Measurements from ENCODE around the gene KAZN.

Gene KAZN

DNA sequence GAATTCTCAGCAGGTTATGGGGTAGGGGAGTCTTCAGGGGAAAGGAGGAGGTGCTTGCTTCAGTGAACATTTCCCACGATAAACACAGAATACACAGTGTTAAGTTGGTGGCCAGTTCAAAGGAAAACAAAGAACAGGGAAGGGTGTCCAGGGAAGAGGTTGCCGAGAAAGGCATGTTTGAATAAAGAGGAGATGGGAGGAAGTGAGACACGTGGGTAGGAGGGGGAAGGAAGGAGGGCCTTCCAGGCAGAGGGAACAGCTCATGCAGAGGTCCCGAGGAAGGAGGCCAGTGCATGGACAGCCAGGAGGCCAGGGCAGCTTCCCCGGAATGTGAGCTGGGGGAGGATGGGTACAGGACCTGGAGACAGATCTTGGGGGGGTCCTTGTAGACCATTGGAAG lies 424.7 kb downstream of the KAZN start:
- CTCF ChIA-PET: interaction anchor here (0.5 to 1.2 kb wide), 3 partner anchors 10 to 531 kb away, joined by 3 to 5 read pairs (median 3); no protein-coding TSS in a partner anchor
- Histone ChIP-seq H3K4me1 (ENCODE audit: control insufficient read depth, insufficient read depth, low read length) (no peaks in the 10 kb centered on the region), H3K4me3 (ENCODE audit: low read depth, low read length) (no peak overlapping the region), H3K36me3 (ENCODE audit: control insufficient read depth in 2 of 2, insufficient read depth in 1 of 2, low read length in 2 of 2) (no peaks in the 10 kb centered on the region), H3K27ac (ENCODE audit: extremely low read depth, low read depth, low read length) (no peak overlapping the region), H3K9me3 (ENCODE audit: control insufficient read depth, insufficient read depth, low read depth, low read length) (no peaks in the 10 kb centered on the region)
- POLR2A ChIA-PET: no interaction called here
- TF ChIP-seq HOXD13 (CRISPR knock-in tag; IDR thresholded peaks at IDR 0.05; ENCODE audit: borderline replicate concordance) (no peak), ZNF792 (tag by site-specific recombination; IDR thresholded peaks at IDR 0.05) (no peak), ZNF549 (tag by site-specific recombination; IDR thresholded peaks at IDR 0.05) (no peak), ZFP41 (tag by site-specific recombination; IDR thresholded peaks at IDR 0.05; ENCODE audit: borderline replicate concordance) (no peak), ZFP3 (tag by site-specific recombination; IDR thresholded peaks at IDR 0.05; ENCODE audit: low read depth) (no peak), GLI4 (tag by site-specific recombination; IDR thresholded peaks at IDR 0.05) (no peak), ZNF335 (tag by site-specific recombination; conservative IDR thresholded peaks at IDR 0.05) (no peak), ZNF155 (tag by site-specific recombination; IDR thresholded peaks at IDR 0.05) (no peak), SP3 (tag by site-specific recombination; IDR thresholded peaks at IDR 0.05) (no peak)
- TF ChIP-seq, protein P1, sequence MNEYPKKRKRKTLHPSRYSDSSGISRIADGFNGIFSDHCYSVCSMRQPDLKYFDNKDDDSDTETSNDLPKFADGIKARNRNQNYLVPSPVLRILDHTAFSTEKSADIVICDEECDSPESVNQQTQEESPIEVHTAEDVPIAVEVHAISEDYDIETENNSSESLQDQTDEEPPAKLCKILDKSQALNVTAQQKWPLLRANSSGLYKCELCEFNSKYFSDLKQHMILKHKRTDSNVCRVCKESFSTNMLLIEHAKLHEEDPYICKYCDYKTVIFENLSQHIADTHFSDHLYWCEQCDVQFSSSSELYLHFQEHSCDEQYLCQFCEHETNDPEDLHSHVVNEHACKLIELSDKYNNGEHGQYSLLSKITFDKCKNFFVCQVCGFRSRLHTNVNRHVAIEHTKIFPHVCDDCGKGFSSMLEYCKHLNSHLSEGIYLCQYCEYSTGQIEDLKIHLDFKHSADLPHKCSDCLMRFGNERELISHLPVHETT (tag by site-specific recombination; IDR thresholded peaks at IDR 0.05): no peak

DNA sequence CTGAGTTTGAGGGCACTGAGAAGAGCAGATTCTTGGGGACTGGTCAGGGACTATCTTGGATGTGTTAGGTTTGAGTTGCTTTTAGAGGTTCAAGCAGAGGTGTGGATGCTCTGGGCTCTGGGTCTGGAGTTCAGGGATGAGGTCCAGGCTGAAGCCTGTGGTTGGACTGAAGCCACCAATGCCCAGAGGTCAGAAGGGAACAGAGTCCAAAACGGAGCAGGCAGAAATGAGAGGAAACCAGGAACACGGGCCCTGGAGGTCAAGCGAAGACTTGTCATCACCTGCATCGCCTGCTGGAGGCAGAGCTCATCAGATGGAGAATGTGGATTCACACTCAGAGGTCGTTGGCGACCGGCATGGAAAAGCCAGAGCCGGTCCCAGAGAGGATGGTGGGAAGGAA lies 425.5 kb downstream of the KAZN start:
- ChIA-PET CTCF (interaction anchor here (0.6 to 1.2 kb wide), 2 partner anchors 9 to 532 kb away, joined by 3 to 5 read pairs; no protein-coding TSS in a partner anchor), POLR2A (no interaction called here)
- TF ChIP-seq ZNF114 (tag by site-specific recombination; IDR thresholded peaks at IDR 0.05): no peak
- no peak for TF ChIP-seq ZXDB (tag by site-specific recombination; IDR thresholded peaks at IDR 0.05)
- no peak for TF ChIP-seq ZNF623 (tag by site-specific recombination; IDR thresholded peaks at IDR 0.05)
- TF ChIP-seq, protein P2, sequence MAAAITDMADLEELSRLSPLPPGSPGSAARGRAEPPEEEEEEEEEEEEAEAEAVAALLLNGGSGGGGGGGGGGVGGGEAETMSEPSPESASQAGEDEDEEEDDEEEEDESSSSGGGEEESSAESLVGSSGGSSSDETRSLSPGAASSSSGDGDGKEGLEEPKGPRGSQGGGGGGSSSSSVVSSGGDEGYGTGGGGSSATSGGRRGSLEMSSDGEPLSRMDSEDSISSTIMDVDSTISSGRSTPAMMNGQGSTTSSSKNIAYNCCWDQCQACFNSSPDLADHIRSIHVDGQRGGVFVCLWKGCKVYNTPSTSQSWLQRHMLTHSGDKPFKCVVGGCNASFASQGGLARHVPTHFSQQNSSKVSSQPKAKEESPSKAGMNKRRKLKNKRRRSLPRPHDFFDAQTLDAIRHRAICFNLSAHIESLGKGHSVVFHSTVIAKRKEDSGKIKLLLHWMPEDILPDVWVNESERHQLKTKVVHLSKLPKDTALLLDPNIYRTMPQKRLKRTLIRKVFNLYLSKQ (tag by site-specific recombination; IDR thresholded peaks at IDR 0.05; ENCODE audit: borderline replicate concordance): no peak
- TF ChIP-seq ZNF837 (tag by site-specific recombination; IDR thresholded peaks at IDR 0.05): no peak
- no peak for TF ChIP-seq GLIS2 (tag by site-specific recombination; IDR thresholded peaks at IDR 0.05)
- TF ChIP-seq, protein P3, sequence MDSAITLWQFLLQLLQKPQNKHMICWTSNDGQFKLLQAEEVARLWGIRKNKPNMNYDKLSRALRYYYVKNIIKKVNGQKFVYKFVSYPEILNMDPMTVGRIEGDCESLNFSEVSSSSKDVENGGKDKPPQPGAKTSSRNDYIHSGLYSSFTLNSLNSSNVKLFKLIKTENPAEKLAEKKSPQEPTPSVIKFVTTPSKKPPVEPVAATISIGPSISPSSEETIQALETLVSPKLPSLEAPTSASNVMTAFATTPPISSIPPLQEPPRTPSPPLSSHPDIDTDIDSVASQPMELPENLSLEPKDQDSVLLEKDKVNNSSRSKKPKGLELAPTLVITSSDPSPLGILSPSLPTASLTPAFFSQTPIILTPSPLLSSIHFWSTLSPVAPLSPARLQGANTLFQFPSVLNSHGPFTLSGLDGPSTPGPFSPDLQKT (IDR thresholded peaks at IDR 0.05; ENCODE audit: borderline replicate concordance, low read depth, low read length): no peak
- no peak for TF ChIP-seq REPIN1 (tag by site-specific recombination; IDR thresholded peaks at IDR 0.05; ENCODE audit: low read depth)
- TF ChIP-seq ZNF19 (tag by site-specific recombination; IDR thresholded peaks at IDR 0.05; ENCODE audit: low read depth): no peak
- TF ChIP-seq GLI2 (tag by site-specific recombination; IDR thresholded peaks at IDR 0.05; ENCODE audit: borderline replicate concordance, low read depth): no peak
- TF ChIP-seq ZNF510 (tag by site-specific recombination; IDR thresholded peaks at IDR 0.05; ENCODE audit: insufficient replicate concordance): no peak
- TF ChIP-seq, protein P4, sequence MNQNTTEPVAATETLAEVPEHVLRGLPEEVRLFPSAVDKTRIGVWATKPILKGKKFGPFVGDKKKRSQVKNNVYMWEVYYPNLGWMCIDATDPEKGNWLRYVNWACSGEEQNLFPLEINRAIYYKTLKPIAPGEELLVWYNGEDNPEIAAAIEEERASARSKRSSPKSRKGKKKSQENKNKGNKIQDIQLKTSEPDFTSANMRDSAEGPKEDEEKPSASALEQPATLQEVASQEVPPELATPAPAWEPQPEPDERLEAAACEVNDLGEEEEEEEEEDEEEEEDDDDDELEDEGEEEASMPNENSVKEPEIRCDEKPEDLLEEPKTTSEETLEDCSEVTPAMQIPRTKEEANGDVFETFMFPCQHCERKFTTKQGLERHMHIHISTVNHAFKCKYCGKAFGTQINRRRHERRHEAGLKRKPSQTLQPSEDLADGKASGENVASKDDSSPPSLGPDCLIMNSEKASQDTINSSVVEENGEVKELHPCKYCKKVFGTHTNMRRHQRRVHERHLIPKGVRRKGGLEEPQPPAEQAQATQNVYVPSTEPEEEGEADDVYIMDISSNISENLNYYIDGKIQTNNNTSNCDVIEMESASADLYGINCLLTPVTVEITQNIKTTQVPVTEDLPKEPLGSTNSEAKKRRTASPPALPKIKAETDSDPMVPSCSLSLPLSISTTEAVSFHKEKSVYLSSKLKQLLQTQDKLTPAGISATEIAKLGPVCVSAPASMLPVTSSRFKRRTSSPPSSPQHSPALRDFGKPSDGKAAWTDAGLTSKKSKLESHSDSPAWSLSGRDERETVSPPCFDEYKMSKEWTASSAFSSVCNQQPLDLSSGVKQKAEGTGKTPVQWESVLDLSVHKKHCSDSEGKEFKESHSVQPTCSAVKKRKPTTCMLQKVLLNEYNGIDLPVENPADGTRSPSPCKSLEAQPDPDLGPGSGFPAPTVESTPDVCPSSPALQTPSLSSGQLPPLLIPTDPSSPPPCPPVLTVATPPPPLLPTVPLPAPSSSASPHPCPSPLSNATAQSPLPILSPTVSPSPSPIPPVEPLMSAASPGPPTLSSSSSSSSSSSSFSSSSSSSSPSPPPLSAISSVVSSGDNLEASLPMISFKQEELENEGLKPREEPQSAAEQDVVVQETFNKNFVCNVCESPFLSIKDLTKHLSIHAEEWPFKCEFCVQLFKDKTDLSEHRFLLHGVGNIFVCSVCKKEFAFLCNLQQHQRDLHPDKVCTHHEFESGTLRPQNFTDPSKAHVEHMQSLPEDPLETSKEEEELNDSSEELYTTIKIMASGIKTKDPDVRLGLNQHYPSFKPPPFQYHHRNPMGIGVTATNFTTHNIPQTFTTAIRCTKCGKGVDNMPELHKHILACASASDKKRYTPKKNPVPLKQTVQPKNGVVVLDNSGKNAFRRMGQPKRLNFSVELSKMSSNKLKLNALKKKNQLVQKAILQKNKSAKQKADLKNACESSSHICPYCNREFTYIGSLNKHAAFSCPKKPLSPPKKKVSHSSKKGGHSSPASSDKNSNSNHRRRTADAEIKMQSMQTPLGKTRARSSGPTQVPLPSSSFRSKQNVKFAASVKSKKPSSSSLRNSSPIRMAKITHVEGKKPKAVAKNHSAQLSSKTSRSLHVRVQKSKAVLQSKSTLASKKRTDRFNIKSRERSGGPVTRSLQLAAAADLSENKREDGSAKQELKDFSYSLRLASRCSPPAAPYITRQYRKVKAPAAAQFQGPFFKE (tag by site-specific recombination; IDR thresholded peaks at IDR 0.05; ENCODE audit: borderline replicate concordance): no peak
- TF ChIP-seq ZNF214 (tag by site-specific recombination; IDR thresholded peaks at IDR 0.05; ENCODE audit: borderline replicate concordance): no peak
- TF ChIP-seq ZNF404 (tag by site-specific recombination; IDR thresholded peaks at IDR 0.05): no peak

More for the DNA sequence above, 425.5 kb downstream of the KAZN start:
- H3K4me3 ChIP-seq (ENCODE audit: low read depth, low read length): no peak overlapping the region
- no peaks in the 10 kb centered on the region for H3K9me3 ChIP-seq (ENCODE audit: control insufficient read depth, insufficient read depth, low read depth, low read length)
- no peaks in the 10 kb centered on the region for H3K36me3 ChIP-seq (ENCODE audit: control insufficient read depth in 2 of 2, insufficient read depth in 1 of 2, low read length in 2 of 2)
- H3K27ac ChIP-seq (ENCODE audit: extremely low read depth, low read depth, low read length): no peak overlapping the region
- no peaks in the 10 kb centered on the region for H3K4me1 ChIP-seq (ENCODE audit: control insufficient read depth, insufficient read depth, low read length)

All from HEK293 (cell line).